ENCODE measurements around the gene CMTM8. TPM values are rescaled to one million over a fixed set of nuclear protein-coding genes. Genes with fewer than 3 reads are reported as not detected.

The CMTM8 gene
- polyA plus RNA-seq, 2 of the 4 experiments (the other 2 are of a cell fraction) = 8.4 to 15.6 TPM

DNA sequence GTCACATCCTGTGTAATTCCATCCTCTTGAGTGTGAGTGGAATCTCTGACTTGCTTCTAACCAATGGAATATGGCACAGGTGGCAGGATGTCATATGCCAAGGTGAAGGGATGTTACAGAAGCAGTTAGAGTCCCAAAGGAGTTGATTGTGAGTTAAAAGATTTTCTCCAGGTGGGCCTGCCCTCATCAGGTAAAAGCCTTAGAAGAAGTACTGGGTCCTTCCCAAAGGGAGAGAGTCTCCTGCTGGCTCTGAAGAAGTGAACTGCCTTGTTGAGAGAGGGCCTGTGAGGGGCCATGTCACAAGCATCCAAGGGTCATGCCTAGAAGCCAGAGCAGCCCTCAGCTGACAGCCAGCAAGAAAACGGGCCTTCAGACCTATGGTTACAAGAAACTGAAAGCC lies 166.2 kb downstream of the CMTM8 start:
- 100% methylated on average over 1 of the region's 1 CpG for WGBS (ENCODE audit: missing lambda C conversion rate)
- TF ChIP-seq SREBF2 (IDR thresholded peaks at IDR 0.05) (no peak), GATA3 (IDR thresholded peaks at IDR 0.05; ENCODE audit: borderline replicate concordance) (no peak), ZNF302 (CRISPR knock-in tag; IDR thresholded peaks at IDR 0.05) (no peak), CHD2 (IDR thresholded peaks at IDR 0.05; ENCODE audit: low read length, partially characterized antibody) (no peak), SMC3 (IDR thresholded peaks at IDR 0.05) (no peak), BHLHE40 (IDR thresholded peaks at IDR 0.05; ENCODE audit: low read depth, low read length) (no peak), JUN (IDR thresholded peaks at IDR 0.05) (no peak), KDM5A (IDR thresholded peaks at IDR 0.05) (no peak), EHMT2 (IDR thresholded peaks at IDR 0.05; ENCODE audit: low read depth) (no peak), CEBPB (IDR thresholded peaks at IDR 0.05) (no peak), NPAS2 (CRISPR knock-in tag; IDR thresholded peaks at IDR 0.05; ENCODE audit: borderline replicate concordance) (no peak)
- no peak for FAIRE-seq
- Histone ChIP-seq H3K27ac (no peak overlapping the region), H3K9me3 (no peaks in the 10 kb centered on the region), H3K4me2 (no peak overlapping the region), H3K4me1 (peaks cover 14% of the 10 kb centered on the region; the same call in 2 of the 3 replicates), H3K4me3 (no peak overlapping the region)
- no peak for DNase-seq (ENCODE audit: low read depth in 1 of 2, low spot score in 1 of 2)
- no peak for ATAC-seq
- CTCF ChIA-PET = interaction anchor here (0.6 to 2.7 kb wide), 4 partner anchors 10 to 314 kb away, joined by 3 to 7 read pairs (median 4); no protein-coding TSS in a partner anchor
- POLR2A ChIA-PET = no interaction called here

GRCh38 chr3:32405155-32405554 lies 166.7 kb downstream of the CMTM8 start:
- no peak for ATAC-seq
- no peak overlapping the region for H3K4me3 ChIP-seq
- ChIA-PET CTCF (interaction anchor here (0.6 to 2.7 kb wide), 3 partner anchors 10 to 313 kb away, joined by 3 to 7 read pairs (median 4); no protein-coding TSS in a partner anchor), POLR2A (no interaction called here)
- H3K9me3 ChIP-seq = no peaks in the 10 kb centered on the region
- FAIRE-seq = no peak
- 42% methylated on average over 2 of the region's 2 CpGs for WGBS (ENCODE audit: missing lambda C conversion rate)
- peaks cover 14% of the 10 kb centered on the region; the same call in 2 of the 3 replicates for H3K4me1 ChIP-seq
- no peak overlapping the region for H3K27ac ChIP-seq
- DNase-seq (ENCODE audit: low read depth in 1 of 2, low spot score in 1 of 2) = no peak
- TF ChIP-seq HMGXB4 (CRISPR knock-in tag; IDR thresholded peaks at IDR 0.05; ENCODE audit: borderline replicate concordance) (no peak), NR3C1 (IDR thresholded peaks at IDR 0.05) (no peak), E2F6 (IDR thresholded peaks at IDR 0.05; ENCODE audit: borderline replicate concordance, low read depth) (no peak), HEYL (CRISPR knock-in tag; IDR thresholded peaks at IDR 0.05) (no peak), ZFP36 (IDR thresholded peaks at IDR 0.05; ENCODE audit: borderline replicate concordance, partially characterized antibody) (no peak), MAFK (IDR thresholded peaks at IDR 0.05; ENCODE audit: partially characterized antibody) (no peak), TFCP2L1 (CRISPR knock-in tag; IDR thresholded peaks at IDR 0.05) (no peak), CHD2 (IDR thresholded peaks at IDR 0.05; ENCODE audit: low read length, partially characterized antibody) (no peak), FOXS1 (CRISPR knock-in tag; IDR thresholded peaks at IDR 0.05) (no peak)
- H3K4me2 ChIP-seq = no peak overlapping the region

GRCh38 chr3:32405711-32406323 lies 167.3 kb downstream of the CMTM8 start:
- TF ChIP-seq, protein P1, sequence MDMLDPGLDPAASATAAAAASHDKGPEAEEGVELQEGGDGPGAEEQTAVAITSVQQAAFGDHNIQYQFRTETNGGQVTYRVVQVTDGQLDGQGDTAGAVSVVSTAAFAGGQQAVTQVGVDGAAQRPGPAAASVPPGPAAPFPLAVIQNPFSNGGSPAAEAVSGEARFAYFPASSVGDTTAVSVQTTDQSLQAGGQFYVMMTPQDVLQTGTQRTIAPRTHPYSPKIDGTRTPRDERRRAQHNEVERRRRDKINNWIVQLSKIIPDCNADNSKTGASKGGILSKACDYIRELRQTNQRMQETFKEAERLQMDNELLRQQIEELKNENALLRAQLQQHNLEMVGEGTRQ (IDR thresholded peaks at IDR 0.05) = no peak
- TF ChIP-seq BHLHE40 (IDR thresholded peaks at IDR 0.05; ENCODE audit: low read depth, low read length) (no peak), FOSL2 (IDR thresholded peaks at IDR 0.05) (no peak), FOSL2 (CRISPR knock-in tag; IDR thresholded peaks at IDR 0.05) (no peak), EHF (CRISPR knock-in tag; IDR thresholded peaks at IDR 0.05) (no peak), CBX8 (IDR thresholded peaks at IDR 0.05) (no peak), HOXB5 (CRISPR knock-in tag; IDR thresholded peaks at IDR 0.05) (no peak), POLR2A (IDR thresholded peaks at IDR 0.05; ENCODE audit: low read length) (no peak), ESRRA (IDR thresholded peaks at IDR 0.05; ENCODE audit: borderline replicate concordance, low read length) (no peak), ZSCAN20 (CRISPR knock-in tag; IDR thresholded peaks at IDR 0.05) (no peak), RCOR1 (IDR thresholded peaks at IDR 0.05; ENCODE audit: low read depth, low read length) (no peak), KDM5A (IDR thresholded peaks at IDR 0.05) (no peak), CHD2 (IDR thresholded peaks at IDR 0.05; ENCODE audit: low read length, partially characterized antibody) (no peak)
- TF ChIP-seq, protein P2, sequence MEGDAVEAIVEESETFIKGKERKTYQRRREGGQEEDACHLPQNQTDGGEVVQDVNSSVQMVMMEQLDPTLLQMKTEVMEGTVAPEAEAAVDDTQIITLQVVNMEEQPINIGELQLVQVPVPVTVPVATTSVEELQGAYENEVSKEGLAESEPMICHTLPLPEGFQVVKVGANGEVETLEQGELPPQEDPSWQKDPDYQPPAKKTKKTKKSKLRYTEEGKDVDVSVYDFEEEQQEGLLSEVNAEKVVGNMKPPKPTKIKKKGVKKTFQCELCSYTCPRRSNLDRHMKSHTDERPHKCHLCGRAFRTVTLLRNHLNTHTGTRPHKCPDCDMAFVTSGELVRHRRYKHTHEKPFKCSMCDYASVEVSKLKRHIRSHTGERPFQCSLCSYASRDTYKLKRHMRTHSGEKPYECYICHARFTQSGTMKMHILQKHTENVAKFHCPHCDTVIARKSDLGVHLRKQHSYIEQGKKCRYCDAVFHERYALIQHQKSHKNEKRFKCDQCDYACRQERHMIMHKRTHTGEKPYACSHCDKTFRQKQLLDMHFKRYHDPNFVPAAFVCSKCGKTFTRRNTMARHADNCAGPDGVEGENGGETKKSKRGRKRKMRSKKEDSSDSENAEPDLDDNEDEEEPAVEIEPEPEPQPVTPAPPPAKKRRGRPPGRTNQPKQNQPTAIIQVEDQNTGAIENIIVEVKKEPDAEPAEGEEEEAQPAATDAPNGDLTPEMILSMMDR (IDR thresholded peaks at IDR 0.05) = no peak
- CTCF ChIA-PET = interaction anchor here (0.8 to 1.6 kb wide), 3 partner anchors 14 to 62 kb away, joined by 3 to 8 read pairs (median 5); partner anchors contain the start of gene CMTM7
- Histone ChIP-seq H3K4me1 (peaks cover 12% of the 10 kb centered on the region; the same call in 2 of the 3 replicates), H3K4me3 (no peak overlapping the region), H3K27ac (no peak overlapping the region), H3K9me3 (no peaks in the 10 kb centered on the region), H3K4me2 (no peak overlapping the region)
- DNase-seq (ENCODE audit: low read depth in 1 of 2, low spot score in 1 of 2) = no peak
- 72% methylated on average over 7 of the region's 7 CpGs for WGBS (ENCODE audit: missing lambda C conversion rate)
- no peak for ATAC-seq
- FAIRE-seq = no peak
- POLR2A ChIA-PET = no interaction called here

Data from A549 (cell line).